Measurements from ENCODE around the gene PIK3CA. TPM values are rescaled to one million over a fixed set of nuclear protein-coding genes. Genes with fewer than 3 reads are reported as not detected.

The PIK3CA gene
- total RNA-seq, 1 donor = 26.6 TPM

DNA sequence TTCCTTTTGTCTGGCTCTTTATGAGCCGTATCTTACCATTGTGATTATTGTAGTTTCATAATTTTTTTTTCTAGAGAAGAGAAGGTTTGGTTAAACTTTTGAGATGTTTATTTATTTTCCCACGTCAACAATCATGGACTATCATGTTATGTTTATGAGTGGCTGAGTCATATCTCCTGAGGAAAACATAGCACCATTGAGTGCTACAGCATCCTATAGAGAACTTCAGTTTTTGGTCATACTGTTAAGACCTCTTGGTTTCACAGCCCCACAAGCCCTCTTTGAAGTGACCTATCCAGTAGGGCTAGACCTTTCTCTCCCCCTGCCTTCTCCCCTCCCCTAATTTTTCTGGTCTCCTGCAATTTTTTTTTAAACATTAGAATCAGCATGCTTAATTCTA lies 20.8 kb downstream of the PIK3CA start:
- no peak overlapping the region for H3K4me3 ChIP-seq (ENCODE audit: low read depth, low read length)
- TF ChIP-seq, protein P1, sequence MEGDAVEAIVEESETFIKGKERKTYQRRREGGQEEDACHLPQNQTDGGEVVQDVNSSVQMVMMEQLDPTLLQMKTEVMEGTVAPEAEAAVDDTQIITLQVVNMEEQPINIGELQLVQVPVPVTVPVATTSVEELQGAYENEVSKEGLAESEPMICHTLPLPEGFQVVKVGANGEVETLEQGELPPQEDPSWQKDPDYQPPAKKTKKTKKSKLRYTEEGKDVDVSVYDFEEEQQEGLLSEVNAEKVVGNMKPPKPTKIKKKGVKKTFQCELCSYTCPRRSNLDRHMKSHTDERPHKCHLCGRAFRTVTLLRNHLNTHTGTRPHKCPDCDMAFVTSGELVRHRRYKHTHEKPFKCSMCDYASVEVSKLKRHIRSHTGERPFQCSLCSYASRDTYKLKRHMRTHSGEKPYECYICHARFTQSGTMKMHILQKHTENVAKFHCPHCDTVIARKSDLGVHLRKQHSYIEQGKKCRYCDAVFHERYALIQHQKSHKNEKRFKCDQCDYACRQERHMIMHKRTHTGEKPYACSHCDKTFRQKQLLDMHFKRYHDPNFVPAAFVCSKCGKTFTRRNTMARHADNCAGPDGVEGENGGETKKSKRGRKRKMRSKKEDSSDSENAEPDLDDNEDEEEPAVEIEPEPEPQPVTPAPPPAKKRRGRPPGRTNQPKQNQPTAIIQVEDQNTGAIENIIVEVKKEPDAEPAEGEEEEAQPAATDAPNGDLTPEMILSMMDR (IDR thresholded peaks at IDR 0.05; ENCODE audit: insufficient read depth, low read length) = no peak
- no peak for DNase-seq (ENCODE audit: low read depth)

GRCh38 chr3:179172546-179172945 lies 24.4 kb downstream of the PIK3CA start:
- no peak overlapping the region for H3K4me3 ChIP-seq (ENCODE audit: low read depth, low read length)
- TF ChIP-seq, protein P1 (IDR thresholded peaks at IDR 0.05; ENCODE audit: insufficient read depth, low read length) = no peak
- DNase-seq (ENCODE audit: low read depth) = no peak

GRCh38 chr3:179174316-179174715 lies 26.2 kb downstream of the PIK3CA start:
- DNase-seq (ENCODE audit: low read depth) = no peak
- TF ChIP-seq, protein P1 (IDR thresholded peaks at IDR 0.05; ENCODE audit: insufficient read depth, low read length) = no peak
- H3K4me3 ChIP-seq (ENCODE audit: low read depth, low read length) = no peak overlapping the region

GRCh38 chr3:179174898-179175297 lies 26.7 kb downstream of the PIK3CA start:
- no peak for DNase-seq (ENCODE audit: low read depth)
- no peak overlapping the region for H3K4me3 ChIP-seq (ENCODE audit: low read depth, low read length)
- TF ChIP-seq, protein P1 (IDR thresholded peaks at IDR 0.05; ENCODE audit: insufficient read depth, low read length) = no peak

- DNase-seq (ENCODE audit: low read depth) = peak; percentile 21
- no peak overlapping the region for H3K4me3 ChIP-seq (ENCODE audit: low read depth, low read length)
- TF ChIP-seq, protein P1 (IDR thresholded peaks at IDR 0.05; ENCODE audit: insufficient read depth, low read length) = no peak
Measured at GRCh38 chr3:179175358-179175757, 27.2 kb downstream of the PIK3CA start.

- TF ChIP-seq, protein P1 (IDR thresholded peaks at IDR 0.05; ENCODE audit: insufficient read depth, low read length) = no peak
- DNase-seq (ENCODE audit: low read depth) = no peak
- H3K4me3 ChIP-seq (ENCODE audit: low read depth, low read length) = no peak overlapping the region
Measured at GRCh38 chr3:179177611-179178010, 29.5 kb downstream of the PIK3CA start.

GRCh38 chr3:179179256-179179655 lies 31.1 kb downstream of the PIK3CA start:
- no peak for DNase-seq (ENCODE audit: low read depth)
- TF ChIP-seq, protein P1 (IDR thresholded peaks at IDR 0.05; ENCODE audit: insufficient read depth, low read length) = no peak
- H3K4me3 ChIP-seq (ENCODE audit: low read depth, low read length) = no peak overlapping the region
